ENCODE results near the gene IRX4.

The IRX4 gene

GRCh38 chr5:1840741-1841521 is 41.8 kb downstream of the IRX4 start:
- TF ChIP-seq, protein P1, sequence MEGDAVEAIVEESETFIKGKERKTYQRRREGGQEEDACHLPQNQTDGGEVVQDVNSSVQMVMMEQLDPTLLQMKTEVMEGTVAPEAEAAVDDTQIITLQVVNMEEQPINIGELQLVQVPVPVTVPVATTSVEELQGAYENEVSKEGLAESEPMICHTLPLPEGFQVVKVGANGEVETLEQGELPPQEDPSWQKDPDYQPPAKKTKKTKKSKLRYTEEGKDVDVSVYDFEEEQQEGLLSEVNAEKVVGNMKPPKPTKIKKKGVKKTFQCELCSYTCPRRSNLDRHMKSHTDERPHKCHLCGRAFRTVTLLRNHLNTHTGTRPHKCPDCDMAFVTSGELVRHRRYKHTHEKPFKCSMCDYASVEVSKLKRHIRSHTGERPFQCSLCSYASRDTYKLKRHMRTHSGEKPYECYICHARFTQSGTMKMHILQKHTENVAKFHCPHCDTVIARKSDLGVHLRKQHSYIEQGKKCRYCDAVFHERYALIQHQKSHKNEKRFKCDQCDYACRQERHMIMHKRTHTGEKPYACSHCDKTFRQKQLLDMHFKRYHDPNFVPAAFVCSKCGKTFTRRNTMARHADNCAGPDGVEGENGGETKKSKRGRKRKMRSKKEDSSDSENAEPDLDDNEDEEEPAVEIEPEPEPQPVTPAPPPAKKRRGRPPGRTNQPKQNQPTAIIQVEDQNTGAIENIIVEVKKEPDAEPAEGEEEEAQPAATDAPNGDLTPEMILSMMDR (conservative IDR thresholded peaks at IDR 0.05; ENCODE audit: low read depth, low read length), result no peak
- H3K79me2 ChIP-seq (ENCODE audit: insufficient read depth, low read depth), result no peaks in the 10 kb centered on the region
- no peak overlapping the region for H3K4me2 ChIP-seq
- H3K4me1 ChIP-seq (ENCODE audit: low read depth, poor library complexity, severe bottlenecking), result no peaks in the 10 kb centered on the region
- no peaks in the 10 kb centered on the region for H3K27me3 ChIP-seq (ENCODE audit: insufficient read depth, low read depth)
- H3K36me3 ChIP-seq (ENCODE audit: insufficient read depth), result no peaks in the 10 kb centered on the region
- H2AFZ ChIP-seq (ENCODE audit: low read depth), result no peak overlapping the region
- H3K27ac ChIP-seq, result no peak overlapping the region
- no peaks in the 10 kb centered on the region for H4K20me1 ChIP-seq (ENCODE audit: insufficient read depth)
- H3K9ac ChIP-seq, result no peak overlapping the region
- H3K4me3 ChIP-seq (IDR thresholded peaks at IDR 0.05; ENCODE audit: insufficient read depth, low read depth, low read length), result no peak overlapping the region

DNA sequence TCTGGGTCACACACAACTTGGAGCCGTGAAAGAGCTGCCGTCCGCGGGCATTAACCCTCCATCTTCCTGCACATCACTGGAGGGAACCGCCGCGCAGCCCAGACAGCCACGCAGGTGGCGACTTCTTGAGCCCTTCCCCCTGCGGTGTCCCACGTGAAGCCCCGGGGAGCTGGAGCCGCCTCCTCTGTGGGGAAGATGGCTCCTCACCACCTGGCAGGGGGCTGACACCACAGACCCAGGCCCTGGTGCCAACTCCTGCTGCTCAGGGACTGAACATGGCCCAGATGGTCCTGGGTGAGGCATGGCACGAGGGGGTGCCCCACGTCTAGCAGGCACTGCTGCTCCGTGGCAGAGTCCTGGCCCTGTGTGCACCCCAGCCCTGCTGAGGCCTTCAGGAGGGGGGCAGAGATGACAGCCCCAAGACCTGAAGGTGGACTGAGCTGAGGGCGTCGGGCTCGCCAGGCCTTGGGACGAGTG is 42.6 kb downstream of the IRX4 start:
- Histone ChIP-seq H3K27me3 (ENCODE audit: insufficient read depth, low read depth) (no peaks in the 10 kb centered on the region; the same call in 1 of the 2 replicates), H3K9ac (no peak overlapping the region), H3K4me3 (IDR thresholded peaks at IDR 0.05; ENCODE audit: insufficient read depth, low read depth, low read length) (no peak overlapping the region), H3K4me2 (no peak overlapping the region), H3K4me1 (ENCODE audit: low read depth, poor library complexity, severe bottlenecking) (no peaks in the 10 kb centered on the region), H3K27ac (no peak overlapping the region), H4K20me1 (ENCODE audit: insufficient read depth) (no peaks in the 10 kb centered on the region), H3K79me2 (ENCODE audit: insufficient read depth, low read depth) (no peaks in the 10 kb centered on the region), H3K36me3 (ENCODE audit: insufficient read depth) (no peaks in the 10 kb centered on the region), H2AFZ (ENCODE audit: low read depth) (no peak overlapping the region)
- TF ChIP-seq, protein P1 (conservative IDR thresholded peaks at IDR 0.05; ENCODE audit: low read depth, low read length), result no peak

DNA sequence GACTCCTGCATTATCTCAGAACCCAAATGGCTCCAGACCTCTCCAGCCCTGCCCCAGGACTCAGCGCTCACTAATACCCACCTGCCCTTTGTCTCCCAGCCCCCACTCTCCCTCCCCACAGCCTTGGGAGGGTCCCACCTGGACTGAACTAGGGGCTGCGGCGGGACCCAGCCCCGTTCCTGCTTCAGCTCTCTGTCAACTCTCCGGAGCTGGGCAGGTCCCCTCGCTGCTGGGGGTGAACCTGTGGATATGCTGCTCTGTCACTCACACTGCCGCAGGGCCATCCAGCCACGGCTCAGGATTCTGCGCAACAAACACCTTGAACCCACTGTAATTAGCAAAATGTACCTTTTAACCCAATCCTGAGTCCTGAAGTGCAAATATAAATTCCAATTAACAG is 44.7 kb downstream of the IRX4 start:
- no peak overlapping the region for H3K27ac ChIP-seq
- no peak overlapping the region for H3K4me2 ChIP-seq
- H2AFZ ChIP-seq (ENCODE audit: low read depth), result no peak overlapping the region
- H3K79me2 ChIP-seq (ENCODE audit: insufficient read depth, low read depth), result no peaks in the 10 kb centered on the region
- H3K4me3 ChIP-seq (IDR thresholded peaks at IDR 0.05; ENCODE audit: insufficient read depth, low read depth, low read length), result no peak overlapping the region
- H4K20me1 ChIP-seq (ENCODE audit: insufficient read depth), result no peaks in the 10 kb centered on the region
- no peaks in the 10 kb centered on the region; the same call in 1 of the 2 replicates for H3K27me3 ChIP-seq (ENCODE audit: insufficient read depth, low read depth)
- no peaks in the 10 kb centered on the region for H3K36me3 ChIP-seq (ENCODE audit: insufficient read depth)
- H3K4me1 ChIP-seq (ENCODE audit: low read depth, poor library complexity, severe bottlenecking), result no peaks in the 10 kb centered on the region
- TF ChIP-seq, protein P1 (conservative IDR thresholded peaks at IDR 0.05; ENCODE audit: low read depth, low read length), result no peak
- H3K9ac ChIP-seq, result no peak overlapping the region

DNA sequence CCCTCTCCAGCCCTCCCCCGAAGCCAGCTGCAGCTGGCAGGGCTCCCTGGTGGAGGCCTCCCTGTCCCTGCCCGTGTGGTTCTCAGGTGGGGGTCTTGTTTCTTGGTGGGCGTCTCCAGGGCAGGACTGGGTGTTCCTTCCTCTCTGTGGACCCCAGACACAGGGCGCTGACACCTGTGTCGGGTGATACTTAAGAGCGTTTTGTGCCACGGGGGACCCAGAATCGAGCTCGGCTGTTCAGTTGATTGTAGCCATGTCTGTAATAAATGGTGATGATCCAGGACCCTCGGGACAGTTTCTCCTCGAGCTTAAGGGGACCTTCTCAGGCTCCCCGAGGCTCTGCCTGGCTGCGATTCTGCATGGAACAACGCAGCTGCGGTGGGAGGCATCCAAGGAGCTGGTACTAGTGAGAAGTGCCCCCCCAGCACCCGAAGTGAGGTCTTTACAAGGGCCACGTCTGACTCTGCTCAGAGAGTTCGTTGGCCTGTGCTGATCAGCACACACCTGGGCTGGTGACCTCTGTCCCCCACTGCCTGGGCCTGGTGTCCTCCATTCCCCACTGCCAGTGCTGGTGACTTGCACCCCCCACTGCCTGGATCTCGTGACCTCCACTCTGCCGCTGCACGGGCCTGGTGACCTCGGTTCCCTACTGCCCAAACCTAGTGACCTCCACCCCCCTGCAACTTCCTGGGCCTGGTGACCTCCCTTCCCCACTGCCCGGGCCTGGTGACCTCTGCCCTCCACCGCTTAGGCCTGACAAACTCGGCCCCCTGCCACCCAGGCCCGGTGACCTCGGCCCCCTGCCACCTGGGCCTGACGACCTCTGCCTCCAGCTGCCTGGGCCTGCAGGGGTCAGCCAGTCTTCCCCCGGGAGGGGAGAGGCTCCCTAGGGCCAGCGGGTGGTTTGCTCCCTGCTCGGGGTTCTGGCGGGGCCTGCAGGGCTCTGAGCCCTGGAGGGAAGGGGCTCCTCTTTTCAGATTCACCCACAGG is 45.5 kb downstream of the IRX4 start:
- H4K20me1 ChIP-seq (ENCODE audit: insufficient read depth), result no peaks in the 10 kb centered on the region
- TF ChIP-seq, protein P1 (conservative IDR thresholded peaks at IDR 0.05; ENCODE audit: low read depth, low read length), result no peak
- no peaks in the 10 kb centered on the region for H3K4me1 ChIP-seq (ENCODE audit: low read depth, poor library complexity, severe bottlenecking)
- H3K9ac ChIP-seq, result no peak overlapping the region
- H3K4me2 ChIP-seq, result no peak overlapping the region
- H2AFZ ChIP-seq (ENCODE audit: low read depth), result no peak overlapping the region
- H3K27ac ChIP-seq, result no peak overlapping the region
- H3K4me3 ChIP-seq (IDR thresholded peaks at IDR 0.05; ENCODE audit: insufficient read depth, low read depth, low read length), result no peak overlapping the region
- H3K27me3 ChIP-seq (ENCODE audit: insufficient read depth, low read depth), result no peaks in the 10 kb centered on the region; the same call in 1 of the 2 replicates
- no peaks in the 10 kb centered on the region for H3K36me3 ChIP-seq (ENCODE audit: insufficient read depth)
- H3K79me2 ChIP-seq (ENCODE audit: insufficient read depth, low read depth), result no peaks in the 10 kb centered on the region

Measured in KMS-11 (cell line).